Panc1 (cell line): ENCODE measurements around the gene PDGFD.

Experiments used
- CTCF ChIP-seq: fragments of 450-650 bp; IDR thresholded peaks from 2 replicates; pipeline ENCODE4 v1.5.1; 2017; ENCODE audit warnings: mild to moderate bottlenecking
- POLR2AphosphoS5 ChIP-seq: IDR thresholded peaks from 2 replicates; pipeline ENCODE4 v1.6.1; 2012; ENCODE audit warnings: mild to moderate bottlenecking, low read depth, low read length, moderate library complexity
- TCF7L2 ChIP-seq: IDR thresholded peaks from 2 replicates; pipeline ENCODE4 v1.6.1; 2011; ENCODE audit warnings: mild to moderate bottlenecking, low read depth, low read length, inconsistent platforms

- TF ChIP-seq CTCF (no peak), POLR2AphosphoS5 (no peak), TCF7L2 (no peak)
Observed at GRCh38 chr11:104142698-104143097, 21.2 kb downstream of the PDGFD start.
